Vagina (tissue), 2 donors: ENCODE data around the gene GUCY1A1. TPM values are rescaled to one million over a fixed set of nuclear protein-coding genes. Genes with fewer than 3 reads are reported as not detected.

Experiments
- DNase-seq, 2 donors: peaks; one replicate each; pipeline ENCODE4 v3.0.0-alpha.2; 2017; ENCODE audit errors: extremely low spot score in 2 of 2
- H3K27ac ChIP-seq: fragments of 200-600 bp; sonication (generic); one replicate; pipeline ENCODE4 v1.5.1; 2019
- H3K27me3 ChIP-seq: fragments of 200-600 bp; sonication (generic); one replicate; pipeline ENCODE4 v1.5.1; 2019
- H3K36me3 ChIP-seq, 2 donors: fragments of 200-600 bp; sonication (generic); one replicate each; pipeline ENCODE4 v1.5.1; 2017 to 2019
- H3K4me1 ChIP-seq: fragments of 200-600 bp; sonication (generic); one replicate; pipeline ENCODE4 v1.5.1; 2019
- H3K4me3 ChIP-seq, 2 donors: fragments of 200-600 bp; sonication (generic); 1 replicate in 1 of 2; 2 replicates in 1 of 2; pipeline ENCODE4 v1.5.1; 2016 to 2019
- H3K9me3 ChIP-seq: fragments of 200-600 bp; sonication (generic); one replicate; pipeline ENCODE4 v1.5.1; 2019
- POLR2A ChIP-seq, 2 donors: fragments of 450-650 bp; IDR thresholded peaks; one replicate each; pipeline ENCODE4 v1.6.1; 2017; ENCODE audit warnings: antibody characterized with exemption in 2 of 2, mild to moderate bottlenecking in 2 of 2, moderate library complexity in 2 of 2
- POLR2AphosphoS5 ChIP-seq, 2 donors: sonication (generic); formaldehyde crosslinking; IDR thresholded peaks; one replicate each; pipeline ENCODE4 v1.9.0; 2017; ENCODE audit warnings: antibody characterized with exemption in 2 of 2, mild to moderate bottlenecking in 2 of 2, low read depth in 1 of 2; ENCODE audit not compliant: insufficient read depth in 1 of 2
- intact Hi-C: fragments of 100-400 bp; cut with DNase I; formaldehyde crosslinking; loops from one replicate; pipeline ENCODE4 v1.15.1; 2023
- total RNA-seq: library from RNA; depleted of rRNA; stranded (reverse); fragments of >200 nt; gene quantifications from one replicate; pipeline ENCODE4 v1.2.3, GENCODE V29; 2016
- TF ChIP-seq, protein P1 (sequence below), 3 experiments: fragments of 450-650 bp in 2 of 3; fragments of 200-600 bp in 1 of 3; sonication (generic) in 1 of 3; IDR thresholded peaks; one replicate each; pipeline ENCODE4 v1.5.1; 2017 to 2019; ENCODE audit warnings: antibody characterized with exemption in 3 of 3, mild to moderate bottlenecking in 2 of 3, moderate library complexity in 2 of 3

The GUCY1A1 gene
- total RNA-seq, 1 donor from 2014 or later: 21.6 TPM

DNA sequence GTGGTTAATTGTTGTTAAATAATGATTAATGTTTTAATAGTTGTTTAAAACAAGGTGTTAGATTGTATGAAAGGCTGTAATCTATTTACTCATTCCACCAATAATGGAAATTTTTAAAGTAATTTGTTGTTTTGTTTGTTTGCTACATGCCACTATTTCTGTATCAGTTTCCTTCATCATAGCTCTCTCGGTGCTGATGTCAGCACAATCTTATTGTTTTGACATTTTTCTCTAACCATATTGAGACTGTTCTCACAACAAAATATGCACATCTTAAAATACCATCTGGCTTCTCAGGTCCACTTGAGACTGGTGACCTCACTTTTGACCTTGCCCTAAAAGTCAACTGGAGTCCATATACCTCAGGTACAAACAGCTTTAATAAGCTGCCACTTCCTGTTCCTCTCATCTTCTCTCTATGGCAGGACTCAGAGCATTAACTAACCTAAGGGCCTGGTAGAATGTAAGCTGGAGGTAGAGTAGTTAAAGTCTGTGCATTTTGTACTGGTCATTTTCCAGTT is 91.2 kb downstream of the GUCY1A1 start:
- TF ChIP-seq, protein P1, sequence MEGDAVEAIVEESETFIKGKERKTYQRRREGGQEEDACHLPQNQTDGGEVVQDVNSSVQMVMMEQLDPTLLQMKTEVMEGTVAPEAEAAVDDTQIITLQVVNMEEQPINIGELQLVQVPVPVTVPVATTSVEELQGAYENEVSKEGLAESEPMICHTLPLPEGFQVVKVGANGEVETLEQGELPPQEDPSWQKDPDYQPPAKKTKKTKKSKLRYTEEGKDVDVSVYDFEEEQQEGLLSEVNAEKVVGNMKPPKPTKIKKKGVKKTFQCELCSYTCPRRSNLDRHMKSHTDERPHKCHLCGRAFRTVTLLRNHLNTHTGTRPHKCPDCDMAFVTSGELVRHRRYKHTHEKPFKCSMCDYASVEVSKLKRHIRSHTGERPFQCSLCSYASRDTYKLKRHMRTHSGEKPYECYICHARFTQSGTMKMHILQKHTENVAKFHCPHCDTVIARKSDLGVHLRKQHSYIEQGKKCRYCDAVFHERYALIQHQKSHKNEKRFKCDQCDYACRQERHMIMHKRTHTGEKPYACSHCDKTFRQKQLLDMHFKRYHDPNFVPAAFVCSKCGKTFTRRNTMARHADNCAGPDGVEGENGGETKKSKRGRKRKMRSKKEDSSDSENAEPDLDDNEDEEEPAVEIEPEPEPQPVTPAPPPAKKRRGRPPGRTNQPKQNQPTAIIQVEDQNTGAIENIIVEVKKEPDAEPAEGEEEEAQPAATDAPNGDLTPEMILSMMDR (IDR thresholded peaks at IDR 0.05): no peak
- TF ChIP-seq POLR2A (IDR thresholded peaks at IDR 0.05): no peak
- TF ChIP-seq POLR2AphosphoS5 (IDR thresholded peaks at IDR 0.05; ENCODE audit: insufficient read depth in 1 of 2, low read depth in 1 of 2): no peak
- Histone ChIP-seq H3K27ac (no peak overlapping the region), H3K9me3 (no peaks in the 10 kb centered on the region)

GRCh38 chr4:155758481-155759371 is 92.1 kb downstream of the GUCY1A1 start, which contains the start of gene GUCY1B1:
Gene GUCY1B1, plus strand, starts transcription at chr4:155759021. Its CDS starts 120 bp downstream, at chr4:155759141.
- intact Hi-C loops: no loop called here
- H3K4me1 ChIP-seq: peaks cover 14% of the 10 kb centered on the region
- peak in 1 of 2 donors; percentile 58 for TF ChIP-seq POLR2A (IDR thresholded peaks at IDR 0.05)
- peak; percentile 34 to 87 for TF ChIP-seq POLR2AphosphoS5 (IDR thresholded peaks at IDR 0.05; ENCODE audit: insufficient read depth in 1 of 2, low read depth in 1 of 2)
- TF ChIP-seq, protein P1 (IDR thresholded peaks at IDR 0.05): peak in 1 of 3 experiments; percentile 25
- no peaks in the 10 kb centered on the region for H3K9me3 ChIP-seq
- no peaks in the 10 kb centered on the region for H3K27me3 ChIP-seq
- H3K36me3 ChIP-seq: no peaks in the 10 kb centered on the region
- DNase-seq: peak in 1 of 2 donors; percentile 96
- H3K4me3 ChIP-seq: peak within 1 kb of the TSS; percentile 83 to 96
- H3K27ac ChIP-seq: peak within 1 kb of the TSS; percentile 94

More for the DNA sequence above, 91.2 kb downstream of the GUCY1A1 start:
- Histone ChIP-seq H3K4me3 (no peak overlapping the region), H3K4me1 (peaks cover 14% of the 10 kb centered on the region), H3K36me3 (no peaks in the 10 kb centered on the region), H3K27me3 (no peaks in the 10 kb centered on the region)
- intact Hi-C loops: no loop called here
- DNase-seq: no peak

GRCh38 chr4:155759372-155760252 is 93.0 kb downstream of the GUCY1A1 start:
- H3K27me3 ChIP-seq: no peaks in the 10 kb centered on the region
- H3K4me3 ChIP-seq: peak overlapping the region; percentile 83 to 96
- no peaks in the 10 kb centered on the region for H3K9me3 ChIP-seq
- no peak for TF ChIP-seq POLR2AphosphoS5 (IDR thresholded peaks at IDR 0.05; ENCODE audit: insufficient read depth in 1 of 2, low read depth in 1 of 2)
- TF ChIP-seq POLR2A (IDR thresholded peaks at IDR 0.05): no peak
- TF ChIP-seq, protein P1 (IDR thresholded peaks at IDR 0.05): no peak
- DNase-seq: no peak
- intact Hi-C loops: no loop called here
- H3K36me3 ChIP-seq: no peaks in the 10 kb centered on the region
- peak overlapping the region; percentile 94 for H3K27ac ChIP-seq
- peaks cover 14% of the 10 kb centered on the region for H3K4me1 ChIP-seq

- Histone ChIP-seq H3K4me1 (peaks cover 14% of the 10 kb centered on the region), H3K27me3 (no peaks in the 10 kb centered on the region), H3K27ac (peak overlapping the region; percentile 94), H3K9me3 (no peaks in the 10 kb centered on the region), H3K36me3 (no peaks in the 10 kb centered on the region), H3K4me3 (no peak overlapping the region)
- TF ChIP-seq POLR2A (IDR thresholded peaks at IDR 0.05): no peak
- TF ChIP-seq, protein P1 (IDR thresholded peaks at IDR 0.05): no peak
- intact Hi-C loops: no loop called here
- no peak for DNase-seq
These were observed 94.4 kb downstream of the GUCY1A1 start for GRCh38 chr4:155761047-155761446.
